Effector CD4-positive, alpha-beta T cell (primary cell): ENCODE measurements around the gene C6.
"Not testable (repeated sequence)": the region's sequence is repeated elsewhere in the genome, so short reads cannot be mapped to it uniquely, and the experiment has no call there.

Source experiments
- DNase-seq: peaks from one replicate; pipeline ENCODE4 v3.0.0-alpha.2; 2020

Gene C6

DNA sequence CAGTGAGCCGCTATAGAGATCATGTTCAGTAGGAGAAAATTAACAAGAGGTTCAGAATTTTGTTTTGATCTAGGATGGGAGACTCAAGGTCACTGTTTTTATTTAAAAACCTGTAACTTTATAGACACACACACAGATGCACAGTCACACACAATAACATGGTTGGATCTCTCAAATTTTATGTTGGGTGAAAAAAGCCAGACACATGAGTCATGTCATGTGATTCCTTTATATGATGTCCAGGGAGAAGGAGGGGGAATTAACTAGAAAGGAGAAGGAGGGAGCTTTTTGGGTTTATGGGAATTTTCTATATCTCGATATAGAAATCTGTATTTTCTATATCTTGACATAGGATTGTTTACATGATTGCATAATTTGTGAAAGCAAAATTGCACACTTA lies 17.1 kb downstream of the C6 start:
- DNase-seq = no peak

DNA sequence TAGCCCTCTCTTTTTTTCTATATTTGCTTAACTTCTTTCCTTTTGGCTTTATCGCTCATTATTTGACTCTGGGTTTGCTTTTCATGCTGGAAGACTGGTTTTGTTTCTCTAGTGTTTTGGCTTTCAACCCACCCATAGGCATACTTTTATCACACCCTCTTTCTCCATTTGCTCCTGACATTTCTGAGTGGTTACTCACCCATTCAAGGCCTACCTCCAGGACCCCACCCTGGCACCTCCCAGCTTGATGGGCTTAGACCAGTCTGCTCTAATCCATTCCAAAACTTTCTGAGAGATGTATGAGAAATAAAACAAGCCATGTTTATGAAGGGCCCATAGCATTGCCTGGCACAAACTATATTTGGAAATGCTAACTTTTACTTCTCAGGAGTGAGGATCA lies 18.1 kb downstream of the C6 start:
- DNase-seq = no peak

DNA sequence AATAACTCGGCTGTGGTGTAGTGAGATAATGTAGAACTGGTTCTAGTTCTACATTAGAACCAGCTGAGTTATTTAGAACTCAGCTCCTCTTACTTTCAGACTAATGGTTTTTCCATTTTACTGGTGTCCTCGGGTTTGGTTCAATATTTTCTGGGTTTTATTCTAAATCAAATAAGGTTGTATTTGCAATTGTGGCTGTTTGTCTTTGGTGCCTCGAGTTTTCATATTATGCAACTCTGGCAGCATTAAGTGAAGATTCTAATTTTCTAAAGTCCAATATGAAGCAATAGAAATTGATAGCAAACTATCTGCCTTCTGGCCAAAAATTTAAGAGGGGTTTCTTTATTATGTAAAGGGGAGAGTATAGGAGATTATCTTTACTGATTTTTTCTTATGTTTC lies 19.0 kb downstream of the C6 start:
- DNase-seq = no peak

DNA sequence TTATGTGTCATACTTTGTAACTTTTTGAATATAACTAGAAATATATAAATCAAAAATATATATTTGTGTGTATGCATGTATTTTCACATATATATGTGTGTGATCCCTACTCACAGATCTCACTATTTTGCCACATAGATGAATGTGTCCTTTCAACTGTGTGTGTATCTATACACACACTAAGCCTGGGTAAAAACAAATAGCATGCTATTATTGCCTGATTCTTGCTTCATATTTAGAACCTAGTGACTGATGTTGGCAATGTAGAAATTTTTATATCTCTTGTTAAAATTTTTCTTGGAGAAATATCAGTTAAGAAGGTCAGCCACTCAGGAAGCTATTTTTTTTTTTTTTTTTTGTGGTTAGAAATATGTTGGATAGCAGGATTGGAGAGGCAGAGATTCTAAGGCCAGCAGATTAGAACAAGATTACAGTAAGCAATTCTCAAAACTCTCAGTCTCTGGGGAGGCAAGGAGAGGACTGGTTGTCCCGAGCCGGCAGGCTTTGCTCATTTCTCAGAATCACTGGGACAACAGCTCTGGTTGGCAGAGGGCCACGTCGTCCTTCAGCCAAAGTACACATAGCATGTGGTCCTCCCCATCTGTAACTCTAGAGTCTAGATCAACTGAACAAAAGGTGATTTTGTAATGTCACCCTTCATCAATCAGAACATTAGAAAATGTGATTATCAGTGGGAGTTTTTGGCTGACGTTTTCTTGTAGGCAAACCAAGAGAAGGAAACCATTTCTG lies 19.7 kb downstream of the C6 start:
- no peak for DNase-seq

DNA sequence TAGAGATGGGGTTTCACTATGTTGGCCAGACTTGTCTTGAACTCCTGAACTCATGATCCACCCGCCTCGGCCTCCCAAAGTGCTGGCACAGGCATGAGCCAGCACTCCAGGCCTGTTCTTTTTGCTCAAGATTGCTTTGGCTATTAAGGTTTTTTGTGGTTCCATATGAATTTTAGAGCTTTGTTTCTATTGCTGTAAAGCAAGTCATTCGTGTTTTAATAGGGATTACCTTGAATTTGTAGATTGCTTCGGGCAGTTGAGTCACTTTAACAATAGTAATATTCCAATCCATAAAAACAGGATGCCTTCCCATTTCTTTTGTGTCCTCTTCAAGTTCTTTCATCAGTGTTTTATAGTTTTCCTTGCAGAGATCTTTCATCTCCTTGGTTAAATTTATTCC lies 22.1 kb downstream of the C6 start:
- DNase-seq = no peak

DNA sequence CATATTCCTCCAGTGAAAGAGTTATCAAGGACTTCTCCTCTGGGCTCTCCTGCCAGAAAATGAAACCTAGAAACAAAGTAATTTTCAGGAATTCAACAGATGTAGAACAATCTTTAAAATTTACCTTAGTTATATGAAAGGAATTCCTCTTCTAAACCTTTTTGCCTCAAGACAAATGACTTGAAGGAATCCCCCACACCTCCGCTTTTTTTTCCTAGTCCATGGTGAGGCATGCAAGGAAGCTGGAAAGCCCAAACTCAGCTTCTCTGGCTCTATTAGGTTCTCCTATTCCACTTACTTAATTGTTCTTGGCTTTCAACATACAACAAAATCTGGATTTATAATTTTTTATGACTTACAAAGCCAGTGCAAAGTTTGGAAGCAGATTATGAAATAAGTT lies 27.2 kb downstream of the C6 start:
- DNase-seq = no peak

DNA sequence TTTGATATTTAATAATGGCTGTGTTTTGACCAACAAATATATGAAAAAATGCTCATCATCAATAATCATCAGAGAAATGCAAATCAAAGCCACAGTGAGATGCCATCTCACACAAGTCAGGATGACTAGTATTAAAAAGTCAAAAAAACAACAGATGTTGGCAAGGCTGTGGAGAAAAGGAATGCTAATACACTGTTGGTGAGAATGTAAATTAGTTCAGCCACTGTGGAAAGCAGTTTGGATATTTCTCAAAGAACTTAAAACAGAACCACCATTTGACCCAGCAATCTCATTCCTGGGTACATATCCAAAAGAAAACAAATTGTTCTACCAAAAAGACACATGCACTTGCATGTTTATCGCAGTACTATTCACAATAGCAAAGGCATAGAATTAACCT lies 30.0 kb downstream of the C6 start:
- not testable (repeated sequence) for DNase-seq

DNA sequence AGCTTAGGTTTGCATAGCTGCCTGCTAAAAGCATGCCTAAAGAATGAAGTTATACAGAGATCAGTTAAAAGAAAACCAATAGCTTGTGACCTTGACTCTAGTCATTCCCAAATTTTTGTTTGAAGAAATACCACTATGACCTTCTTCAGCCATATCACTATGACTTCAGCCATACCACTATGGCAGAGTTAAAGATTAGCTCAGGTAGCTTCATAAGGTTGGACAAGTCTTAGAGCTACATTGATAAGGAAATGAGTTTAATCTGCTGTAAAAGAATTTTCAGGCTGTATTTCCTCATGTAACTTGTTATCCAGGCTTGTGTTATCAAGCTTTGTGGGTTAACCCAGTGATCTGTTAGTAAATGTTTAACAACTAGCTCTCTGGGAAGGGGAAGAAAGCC lies 30.7 kb downstream of the C6 start:
- no peak for DNase-seq

DNA sequence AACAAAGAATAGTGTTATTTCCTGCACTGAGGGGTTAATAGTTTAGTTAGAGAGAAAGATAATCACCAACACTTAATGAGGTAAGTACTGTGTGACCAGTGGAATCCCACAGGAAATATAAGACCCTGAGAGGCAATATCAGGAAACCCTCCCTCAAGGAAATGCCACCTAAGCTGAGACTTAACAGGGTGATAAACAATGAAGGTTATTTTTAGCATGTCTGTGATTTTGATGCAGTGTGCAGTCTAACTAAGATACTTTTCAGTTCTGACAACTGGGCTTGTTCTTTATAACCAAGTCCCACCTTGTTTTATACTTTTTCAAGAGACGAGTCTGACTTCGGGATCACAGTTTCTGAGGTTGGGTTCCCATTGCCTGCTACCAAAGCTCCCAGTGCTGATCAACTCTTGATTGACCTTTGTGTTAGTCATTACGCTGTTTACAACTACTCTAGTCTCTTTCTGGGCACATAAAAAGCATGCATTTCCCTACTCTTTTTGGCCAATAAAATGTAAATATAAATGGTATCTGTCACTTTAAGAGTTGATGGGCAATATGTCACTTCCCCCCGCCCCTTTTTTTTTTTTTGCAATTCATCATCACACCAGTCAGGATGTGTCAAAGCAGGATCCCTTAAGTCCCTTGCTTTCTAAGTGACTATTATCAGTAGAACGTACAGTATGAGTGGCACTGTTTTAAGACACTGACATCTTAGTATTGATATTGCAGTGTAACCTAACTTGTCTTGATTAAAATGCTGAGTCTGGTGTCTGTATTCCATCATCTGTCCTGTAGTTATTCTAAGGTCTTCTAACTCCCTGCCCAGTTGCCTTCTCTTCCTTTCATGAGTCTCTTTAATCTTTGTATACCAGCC lies 31.4 kb downstream of the C6 start:
- DNase-seq = no peak

DNA sequence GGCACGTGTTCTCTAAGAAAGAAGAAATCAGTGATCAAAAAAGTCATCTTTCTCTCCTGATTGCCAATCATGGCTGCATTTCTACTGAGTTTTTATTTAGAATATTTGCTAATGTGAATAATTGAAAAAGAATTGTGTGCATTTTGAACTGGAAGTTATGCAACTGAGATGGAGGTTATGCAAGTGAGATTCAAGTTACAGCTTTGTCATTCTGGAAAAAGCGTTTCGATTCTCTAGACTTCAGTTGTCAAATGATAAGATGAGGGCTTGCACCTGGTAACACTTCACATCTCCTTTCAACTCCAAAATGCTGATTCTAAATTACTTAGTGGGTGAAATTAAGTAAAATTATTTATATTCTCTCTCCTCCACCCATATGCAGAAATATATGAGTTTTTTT lies 36.4 kb downstream of the C6 start:
- DNase-seq = no peak

DNA sequence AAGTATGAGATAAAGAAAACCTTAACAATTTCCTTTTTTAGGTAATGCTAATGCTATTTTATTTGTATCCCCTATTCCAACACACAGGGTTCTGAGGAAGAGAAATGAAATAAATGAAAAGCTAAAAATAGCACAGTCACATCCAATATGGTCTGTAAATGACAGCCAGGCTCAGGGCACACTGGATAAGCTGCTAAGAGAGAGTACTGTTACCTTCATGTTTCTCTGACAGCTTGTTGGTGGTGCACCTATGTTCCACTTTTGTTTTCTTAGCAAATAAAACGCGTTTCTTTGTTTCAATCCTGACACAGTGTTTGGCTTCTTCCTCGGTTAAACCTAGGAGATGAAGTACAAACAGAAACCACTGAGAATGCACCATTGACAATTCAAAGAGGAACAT lies 41.3 kb downstream of the C6 start:
- DNase-seq = no peak

DNA sequence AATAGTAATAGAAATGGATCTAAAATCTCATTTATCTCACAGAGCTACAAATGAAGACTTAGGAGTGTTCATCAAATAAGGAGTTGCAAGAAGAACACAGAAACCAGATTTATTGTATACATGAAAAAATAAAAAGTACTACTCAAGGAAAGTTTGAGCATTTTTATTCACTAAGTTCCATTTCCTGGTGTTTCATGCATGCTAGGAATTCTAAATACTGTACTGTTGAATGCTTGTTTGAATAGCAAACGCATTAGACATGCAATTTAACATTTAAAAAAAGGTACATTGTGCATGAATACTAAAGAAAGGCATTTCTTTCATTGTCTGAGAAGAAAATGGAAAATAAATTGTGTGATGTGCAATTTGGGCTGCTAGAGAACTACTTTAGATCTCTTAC lies 52.1 kb downstream of the C6 start:
- DNase-seq = no peak

DNA sequence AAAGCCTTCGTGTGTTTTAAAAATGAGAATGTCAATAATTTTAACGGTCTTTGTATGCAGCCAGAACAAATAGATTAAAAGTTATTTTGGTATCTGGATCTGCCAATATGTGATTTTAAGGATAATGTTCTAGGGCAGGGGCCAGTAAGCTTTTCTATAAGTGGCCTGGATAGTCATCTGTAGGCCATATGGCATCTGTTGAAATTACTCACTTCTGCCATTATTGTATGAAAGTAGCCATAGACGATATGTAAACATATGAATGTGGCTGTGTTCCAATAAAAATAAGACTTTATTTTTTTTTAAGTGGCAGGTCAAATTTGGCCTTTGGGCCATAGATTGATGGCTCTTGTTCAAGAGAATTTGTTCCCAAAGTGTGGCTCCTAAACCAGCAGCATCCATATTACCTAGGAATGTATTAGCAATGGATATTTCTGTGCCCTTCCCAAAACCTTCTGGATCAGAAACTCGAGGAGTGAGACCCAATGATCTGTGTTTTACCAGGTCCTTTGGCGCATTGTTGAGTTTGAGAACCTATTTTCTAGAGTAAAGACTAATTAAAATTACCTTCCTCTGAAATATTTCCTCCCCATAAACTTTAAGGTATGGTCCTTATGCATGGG lies 55.9 kb downstream of the C6 start:
- no peak for DNase-seq

DNA sequence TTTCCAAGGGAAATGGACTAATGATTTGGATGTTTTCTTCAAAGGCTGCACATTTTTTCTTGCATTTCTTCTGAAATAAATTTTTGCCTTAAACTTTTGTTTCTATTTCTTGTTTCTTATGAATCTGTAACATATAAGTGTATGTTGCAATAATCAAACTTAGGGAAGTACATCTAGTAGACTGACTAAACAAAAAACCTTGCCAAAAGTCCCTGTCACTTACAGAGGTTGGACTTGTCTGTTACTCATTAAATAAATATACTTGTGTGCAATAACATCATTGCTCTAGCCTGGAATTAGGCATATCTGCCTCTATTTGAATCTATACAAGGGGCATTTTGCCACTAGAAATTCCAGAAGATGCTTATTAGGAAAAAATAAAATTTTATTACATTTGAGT lies 56.6 kb downstream of the C6 start:
- no peak for DNase-seq

DNA sequence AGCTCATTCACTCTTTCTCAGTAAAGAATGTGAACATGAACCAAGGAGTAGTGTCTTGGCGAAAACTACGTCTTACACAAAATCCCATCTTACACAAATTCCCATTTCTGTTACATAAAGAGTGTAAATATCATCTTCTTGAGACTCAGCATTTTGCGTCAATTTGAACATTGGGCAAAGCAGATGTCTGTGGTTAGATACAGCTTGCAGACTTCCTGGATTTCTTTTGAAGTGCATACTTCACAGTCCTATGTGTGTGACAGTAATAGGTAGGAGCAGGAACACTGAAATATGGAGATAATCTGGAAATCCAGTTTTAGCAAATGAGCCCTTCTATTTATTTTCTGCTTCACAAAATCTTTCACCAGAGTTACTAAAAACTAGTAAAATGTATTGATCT lies 58.8 kb downstream of the C6 start:
- DNase-seq = no peak

DNA sequence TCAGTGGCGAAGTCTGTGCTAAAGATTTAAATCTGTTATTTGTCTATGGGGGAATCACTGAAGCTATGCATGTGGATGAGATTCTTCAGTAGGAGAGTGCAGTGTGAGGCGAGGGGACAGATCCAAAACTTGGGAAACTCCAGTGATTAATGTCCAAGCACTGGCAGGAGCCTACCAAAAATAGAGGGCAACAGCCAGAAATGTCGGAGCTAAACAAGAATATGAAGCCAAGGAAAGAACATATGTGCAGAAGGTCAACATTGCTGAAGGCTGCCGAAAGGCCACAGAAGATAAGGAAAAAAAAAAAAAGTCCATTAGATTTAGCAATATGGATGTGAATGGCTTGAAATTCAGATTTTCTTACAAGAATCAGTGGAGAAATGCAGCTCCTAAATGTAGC lies 61.8 kb downstream of the C6 start:
- no peak for DNase-seq

DNA sequence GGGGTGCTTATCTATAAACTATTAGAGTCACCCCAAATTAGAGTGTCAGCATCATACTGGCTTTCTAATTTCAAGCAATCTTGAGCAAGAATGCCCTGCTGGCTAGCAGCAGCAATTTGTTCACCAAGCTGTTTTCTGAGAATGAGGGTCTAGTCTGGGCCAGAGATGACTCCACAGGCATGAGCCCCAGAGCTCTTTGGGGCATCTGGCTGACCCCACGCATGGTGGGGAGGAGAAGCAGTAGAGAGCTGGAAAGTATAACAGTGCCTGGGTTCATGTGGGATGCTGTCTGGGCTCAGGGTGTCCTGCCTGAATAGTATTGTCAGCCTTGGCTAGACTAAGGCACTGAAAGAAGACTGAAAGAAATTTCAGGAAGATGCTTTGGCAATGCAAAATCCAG lies 64.9 kb downstream of the C6 start:
- no peak for DNase-seq

DNA sequence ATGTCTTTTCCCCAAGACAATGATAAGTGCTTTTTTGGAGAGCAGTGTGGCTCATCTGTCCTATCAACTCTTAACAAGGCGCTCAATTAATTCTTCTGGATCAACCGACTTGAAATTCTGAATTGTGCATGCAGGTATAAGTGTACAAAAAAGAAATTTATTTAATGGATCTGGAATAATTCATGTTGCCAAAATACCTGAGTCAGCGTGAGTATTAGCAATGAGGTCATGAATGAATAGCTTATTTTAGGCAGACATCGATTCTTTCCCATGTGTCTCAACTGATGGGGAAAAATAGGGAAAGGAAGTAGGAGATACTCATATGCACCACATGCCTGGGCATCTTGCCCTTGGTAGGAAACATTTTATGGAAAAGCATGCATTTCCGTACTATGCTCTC lies 68.0 kb downstream of the C6 start:
- DNase-seq = no peak

DNA sequence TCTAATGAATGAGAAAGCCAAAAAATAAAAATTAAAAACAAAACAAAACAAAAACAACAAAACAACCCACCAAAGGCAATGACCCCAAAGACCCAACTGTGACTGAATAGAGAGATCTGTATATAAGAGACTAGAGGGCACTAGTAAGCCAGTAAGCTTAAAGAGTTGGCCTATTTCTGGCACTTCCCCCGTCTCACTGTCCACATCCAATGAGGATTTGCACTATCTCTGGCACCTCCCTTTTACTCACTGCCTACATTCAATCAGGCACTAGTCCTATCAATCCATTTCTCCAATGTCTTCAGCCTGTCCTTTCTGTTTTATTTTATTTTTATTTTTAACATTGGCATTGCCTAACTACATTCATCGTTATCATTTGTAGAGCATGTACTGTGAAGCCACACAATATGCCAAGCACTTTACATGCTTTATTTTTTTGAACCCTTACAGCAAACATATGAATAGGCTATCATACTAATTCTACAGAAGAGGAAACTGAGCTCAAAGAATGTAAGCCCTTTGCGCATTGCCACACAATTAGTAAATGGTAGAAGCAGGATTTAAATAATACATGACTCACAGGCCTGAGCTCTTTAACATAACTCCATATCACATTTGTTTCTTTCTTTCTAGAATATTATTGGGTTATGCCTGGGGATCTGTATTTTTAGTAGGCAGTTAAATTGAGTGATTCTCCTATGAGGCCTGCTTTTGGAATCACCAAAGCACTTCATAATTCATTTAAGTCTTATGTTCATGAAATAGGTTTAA lies 70.0 kb downstream of the C6 start:
- no peak for DNase-seq

DNA sequence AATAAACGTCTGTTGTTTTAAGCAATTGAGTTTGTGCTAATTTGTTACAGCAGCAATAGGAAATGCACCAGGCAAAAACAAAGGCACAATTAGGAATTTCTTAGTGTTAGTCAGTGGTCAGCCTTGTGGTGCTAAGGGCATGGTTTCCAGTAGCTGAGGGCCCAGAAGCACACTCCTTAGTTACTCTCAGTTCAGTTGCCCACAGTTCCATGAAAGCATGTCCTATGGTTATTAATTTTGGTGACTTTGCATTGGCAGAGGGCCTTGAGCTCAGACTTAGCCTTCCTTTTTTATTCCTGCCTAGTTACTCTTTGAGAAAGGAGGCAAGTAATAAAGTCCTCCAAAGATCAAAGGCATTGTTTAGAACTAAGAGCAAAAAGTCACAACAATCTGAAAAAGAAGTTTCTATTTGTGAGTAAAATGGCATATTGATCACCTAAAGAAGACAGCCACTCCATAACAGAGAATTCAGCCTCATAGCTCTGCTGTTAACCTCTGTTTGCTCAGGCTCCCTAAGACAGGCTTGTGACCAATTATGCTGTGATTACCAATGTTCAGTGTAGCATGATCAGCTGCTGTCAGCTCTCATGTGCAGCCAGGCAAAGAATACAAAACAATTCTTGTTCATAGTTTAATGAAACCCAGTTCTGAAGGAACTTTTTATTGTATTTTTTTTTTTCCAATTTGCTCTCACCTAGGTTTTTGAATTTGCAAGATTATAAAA lies 85.2 kb downstream of the C6 start:
- DNase-seq = no peak

DNA sequence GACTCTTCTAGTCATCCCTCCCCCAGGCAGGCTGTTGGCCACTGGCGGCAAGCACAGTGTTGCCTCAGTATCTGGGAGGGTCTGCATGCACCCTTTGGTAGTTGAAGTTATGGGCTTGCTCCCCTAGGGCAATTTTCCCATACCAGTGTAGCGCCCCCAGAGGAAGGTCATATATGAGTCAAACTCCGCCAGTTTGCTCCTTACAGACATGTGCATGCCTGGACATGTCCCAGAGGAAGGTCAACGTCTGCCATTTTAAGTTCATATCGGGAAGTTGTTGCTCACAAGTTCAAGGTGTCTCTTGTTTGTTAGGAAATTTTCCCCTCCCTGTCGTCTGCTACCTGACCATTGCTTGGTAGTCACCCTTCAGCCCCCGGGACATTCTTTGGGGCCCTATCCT lies 90.9 kb downstream of the C6 start:
- DNase-seq = no peak

DNA sequence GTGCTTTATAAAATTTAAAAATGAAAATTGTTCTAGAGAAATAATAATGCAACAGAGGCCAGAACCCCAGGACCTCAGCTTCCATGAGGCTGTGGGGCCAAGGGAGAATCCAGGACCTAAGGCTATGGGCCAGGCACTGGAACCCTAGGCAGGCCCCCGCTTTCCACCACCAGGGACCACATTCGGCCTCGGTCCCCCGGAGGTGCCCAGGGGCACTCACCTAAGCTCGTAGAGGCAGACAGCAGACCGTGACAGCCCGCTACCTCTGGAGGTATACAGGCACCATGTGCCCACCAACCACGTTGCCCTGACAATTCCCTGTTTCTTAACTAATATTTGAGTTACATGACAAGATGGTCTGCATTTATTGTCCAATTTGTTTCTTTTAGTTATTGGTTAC lies 92.7 kb downstream of the C6 start:
- no peak for DNase-seq

DNA sequence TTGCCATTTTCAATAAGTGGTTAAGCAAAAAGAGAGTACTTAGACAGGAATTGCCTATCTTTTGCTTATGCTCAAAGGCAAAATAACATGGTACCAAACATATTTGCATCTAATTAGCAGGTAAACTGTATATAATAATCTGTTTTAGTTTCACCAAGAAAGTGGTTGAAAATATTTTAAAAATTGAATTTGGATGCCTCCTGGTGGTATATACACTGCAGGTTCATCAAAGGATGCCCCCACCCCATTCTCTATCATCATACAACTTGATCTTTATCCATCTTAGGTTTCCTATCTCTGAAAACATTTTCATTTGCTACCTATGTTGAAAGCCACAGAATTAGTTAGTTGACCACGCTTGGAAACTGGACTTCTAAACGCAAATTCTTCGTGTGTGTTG lies 95.2 kb downstream of the C6 start:
- no peak for DNase-seq
